HepG2 (cell line): ENCODE results near the gene MIF4GD. TPM values are rescaled to one million over a fixed set of nuclear protein-coding genes. Genes with fewer than 3 reads are reported as not detected.

Experiments
- FOXP4 ChIP-seq: sonication (generic); formaldehyde crosslinking; IDR thresholded peaks from 2 replicates; pipeline ENCODE4 v1.4.0; 2020; ENCODE audit warnings: missing genetic modification reagents
- GPN1 ChIP-seq: sonication (generic); formaldehyde crosslinking; IDR thresholded peaks from 2 replicates; pipeline ENCODE4 v1.5.1; 2020; ENCODE audit warnings: missing genetic modification reagents, borderline replicate concordance
- GRHL1 ChIP-seq: sonication (generic); formaldehyde crosslinking; conservative IDR thresholded peaks from 2 replicates; pipeline ENCODE4 v1.8.0; 2022; ENCODE audit warnings: missing genetic modification reagents
- KMT2A ChIP-seq: sonication (generic); formaldehyde crosslinking; IDR thresholded peaks from 2 replicates; pipeline ENCODE4 v1.4.0; 2020; ENCODE audit warnings: missing genetic modification reagents
- MEF2D ChIP-seq: sonication (generic); formaldehyde crosslinking; IDR thresholded peaks from 2 replicates; pipeline ENCODE4 v1.5.1; 2020; ENCODE audit warnings: mild to moderate bottlenecking, missing genetic modification reagents
- NR2F1 ChIP-seq, 2 experiments: fragments of 450-650 bp in 1 of 2; formaldehyde crosslinking in 1 of 2; IDR thresholded peaks; 2 replicates each; pipeline versions ENCODE4 v1.5.0 to v1.6.1; 2016 to 2020; ENCODE audit warnings: mild to moderate bottlenecking in 1 of 2, missing compliant biosample characterization in 1 of 2, missing genetic modification reagents in 1 of 2, moderate library complexity in 1 of 2
- REL ChIP-seq: sonication (generic); formaldehyde crosslinking; conservative IDR thresholded peaks from 2 replicates; pipeline ENCODE4 v1.8.0; 2022; ENCODE audit warnings: mild to moderate bottlenecking, missing genetic modification reagents, moderate library complexity
- RFX1 ChIP-seq: fragments of 450-650 bp; IDR thresholded peaks from 2 replicates; pipeline ENCODE4 v1.6.1; 2017
- SALL2 ChIP-seq: sonication (generic); formaldehyde crosslinking; IDR thresholded peaks from 2 replicates; pipeline ENCODE4 v1.8.1; 2023; ENCODE audit warnings: mild to moderate bottlenecking, missing genetic modification reagents, inconsistent platforms
- ZKSCAN8 ChIP-seq: IDR thresholded peaks from 2 replicates; pipeline ENCODE4 v1.6.1; 2016; ENCODE audit warnings: borderline replicate concordance, missing genetic modification reagents, missing compliant biosample characterization
- ZNF20 ChIP-seq: sonication (generic); formaldehyde crosslinking; IDR thresholded peaks from 2 replicates; pipeline ENCODE4 v1.4.0; 2020; ENCODE audit warnings: mild to moderate bottlenecking, moderate library complexity, missing genetic modification reagents
- ZNF292 ChIP-seq: sonication (generic); formaldehyde crosslinking; IDR thresholded peaks from 2 replicates; pipeline ENCODE4 v1.8.1; 2022; ENCODE audit warnings: mild to moderate bottlenecking, low read depth, missing genetic modification reagents, borderline replicate concordance
- ZNF326 ChIP-seq: sonication (generic); formaldehyde crosslinking; IDR thresholded peaks from 2 replicates; pipeline ENCODE4 v1.4.0; 2020; ENCODE audit warnings: missing genetic modification reagents, borderline replicate concordance
- ZNF550 ChIP-seq: sonication (generic); formaldehyde crosslinking; IDR thresholded peaks from 2 replicates; pipeline ENCODE4 v1.4.0; 2020; ENCODE audit warnings: mild to moderate bottlenecking, missing genetic modification reagents, borderline replicate concordance
- ZNF574 ChIP-seq: sonication (generic); formaldehyde crosslinking; IDR thresholded peaks from 2 replicates; pipeline ENCODE4 v1.4.0; 2020; ENCODE audit warnings: missing genetic modification reagents
- ZNF605 ChIP-seq: sonication (generic); formaldehyde crosslinking; IDR thresholded peaks from 2 replicates; pipeline ENCODE4 v1.8.0; 2022; ENCODE audit warnings: mild to moderate bottlenecking, missing genetic modification reagents
- ZNF691 ChIP-seq: sonication (generic); formaldehyde crosslinking; IDR thresholded peaks from 2 replicates; pipeline ENCODE4 v1.4.0; 2020; ENCODE audit warnings: missing genetic modification reagents, low read depth, mild to moderate bottlenecking, borderline replicate concordance
- polyA plus RNA-seq, 8 experiments: library from polyadenylated mRNA; depleted of rRNA in 3 of 8; stranded (reverse) in 7 of 8; unstranded in 1 of 8; fragments of >200 nt; fragmentation: Illumina TruSeq in 4 of 8; extraction: Trizol in 4 of 8; gene quantifications; 2 replicates each; pipeline versions ENCODE4 v1.2.1 to v1.2.3, GENCODE V29; 2011 to 2016; ENCODE audit warnings: low read depth in 4 of 8, missing spikeins in 1 of 8, mixed read lengths in 1 of 8; ENCODE audit not compliant: insufficient read depth in 1 of 8
- total RNA-seq, 5 experiments: library from RNA; depleted of rRNA; stranded (reverse); fragments of >200 nt; fragmentation: Illumina TruSeq; extraction: Trizol; gene quantifications; 2 replicates each; pipeline ENCODE4 v1.2.3, GENCODE V29; 2016; ENCODE audit warnings: low read depth in 1 of 5

MIF4GD gene
- total and polyA plus RNA-seq, 2 of the 13 experiments (the other 11 are each of a cell fraction or from before 2014, with no cell fraction given), result 14.0 to 28.0 TPM

- TF ChIP-seq FOXP4 (CRISPR knock-in tag), result peak; percentile 53; the same call in 1 of the 2 replicates
- TF ChIP-seq ZNF292 (CRISPR knock-in tag), result peak; percentile 97; the same call in 1 of the 2 replicates
- TF ChIP-seq RFX1, result no peak
- peak; percentile 87 for TF ChIP-seq ZNF574
- no peak for TF ChIP-seq GRHL1 (CRISPR knock-in tag)
- TF ChIP-seq ZKSCAN8 (CRISPR knock-in tag), result peak; percentile 86; the same call in 1 of the 2 replicates
- TF ChIP-seq NR2F1 (CRISPR knock-in tag; IDR thresholded peaks at IDR 0.05), result peak in 1 of 2 experiments; percentile 32; a peak in 1 of 4 replicates
- TF ChIP-seq GPN1 (CRISPR knock-in tag), result no peak; the same call in 1 of the 2 replicates
- no peak for TF ChIP-seq ZNF550 (CRISPR knock-in tag)
- 0 out of 2 replicates have a peak, but pooled peaks have one; percentile 9 for TF ChIP-seq SALL2 (CRISPR knock-in tag)
- peak; percentile 86 for TF ChIP-seq ZNF691
- TF ChIP-seq KMT2A (CRISPR knock-in tag), result peak; percentile 62; the same call in 1 of the 2 replicates
- no peak; the same call in 1 of the 2 replicates for TF ChIP-seq REL
- peak; percentile 78; the same call in 1 of the 2 replicates for TF ChIP-seq MEF2D (CRISPR knock-in tag)
- no peak for TF ChIP-seq ZNF20 (CRISPR knock-in tag)
- TF ChIP-seq ZNF605, result 0 out of 2 replicates have a peak, but pooled peaks have one; percentile 9
- no peak for TF ChIP-seq ZNF326 (CRISPR knock-in tag)
These were observed 38.0 kb upstream of the MIF4GD start (continued) for GRCh38 chr17:75308732-75309629.
